Testis (tissue), 3 donors: ENCODE measurements around the gene TRPC4AP. TPM values are rescaled to one million over a fixed set of nuclear protein-coding genes. Genes with fewer than 3 reads are reported as not detected.

Experiments
- DNase-seq: peaks from one replicate; pipeline ENCODE4 v3.0.0-alpha.2; 2019
- H3K27ac ChIP-seq, 2 donors: fragments of 200-600 bp; sonication (generic); one replicate each; pipeline ENCODE4 v1.5.1; 2019
- H3K27me3 ChIP-seq: fragments of 200-600 bp; sonication (generic); one replicate; pipeline ENCODE4 v1.5.1; 2019
- H3K36me3 ChIP-seq: fragments of 200-600 bp; sonication (generic); one replicate; pipeline ENCODE4 v1.5.1; 2017; ENCODE audit warnings: low read depth; ENCODE audit errors: missing control alignments
- H3K4me1 ChIP-seq: fragments of 200-600 bp; sonication (generic); one replicate; pipeline ENCODE4 v1.5.1; 2019
- H3K4me3 ChIP-seq, 2 donors: fragments of 200-600 bp; sonication (generic); one replicate each; pipeline ENCODE4 v1.5.1; 2017 to 2019
- H3K9me3 ChIP-seq: fragments of 200-600 bp; sonication (generic); one replicate; pipeline ENCODE4 v1.5.1; 2017
- CTCF ChIP-seq, 3 experiments: fragments of 450-650 bp in 2 of 3; fragments of 200-600 bp in 1 of 3; sonication (generic) in 1 of 3; IDR thresholded peaks; one replicate each; pipeline ENCODE4 v1.5.1; 2016 to 2019; ENCODE audit warnings: antibody characterized with exemption in 3 of 3, mild to moderate bottlenecking in 2 of 3, moderate library complexity in 1 of 3
- POLR2A ChIP-seq: fragments of 450-650 bp; IDR thresholded peaks from one replicate; pipeline ENCODE4 v1.6.1; 2017; ENCODE audit warnings: antibody characterized with exemption, mild to moderate bottlenecking, moderate library complexity
- WGBS, 2 donors: methylation state at CpG; one replicate each; pipeline ENCODE4 v1.1.5; 2018; 5-methylcytosine and 5-hydroxymethylcytosine counted together
- intact Hi-C: fragments of 100-400 bp; cut with DNase I; formaldehyde crosslinking; loops from one replicate; pipeline ENCODE4 v1.15.1; 2023; ENCODE audit warnings: low total_unique reads
- polyA plus RNA-seq: library from polyadenylated mRNA; stranded (reverse); fragments of 350-450 nt; fragmentation: Illumina TruSeq; extraction: RNeasy Lipid Tissue Mini Kit (QIAGEN cat#74804); gene quantifications from one replicate; pipeline ENCODE4 v1.2.3, GENCODE V29; 2014; ENCODE audit warnings: low read depth, low replicate concordance; ENCODE audit not compliant: insufficient read depth
- total RNA-seq, 2 donors: library from RNA; depleted of rRNA; stranded (reverse); fragments of >200 nt; gene quantifications; one replicate each; pipeline ENCODE4 v1.2.3, GENCODE V29; 2016

Gene TRPC4AP
- total and polyA plus RNA-seq, 3 donors from 2014 or later, result 68.8 to 78.4 (median 76.6) TPM

GRCh38 chr20:35004749-35005462, 87.7 kb downstream of the TRPC4AP start:
- no peak for DNase-seq
- TF ChIP-seq POLR2A (no peak), CTCF (IDR thresholded peaks at IDR 0.05) (no peak)
- no peak overlapping the region for H3K27ac ChIP-seq
- WGBS, 2 donors, result 92 to 94% methylated on average over 18 to 20 of the region's 20 CpGs
- H3K4me1 ChIP-seq, result no peaks in the 10 kb centered on the region
- no peaks in the 10 kb centered on the region for H3K9me3 ChIP-seq
- no peaks in the 10 kb centered on the region for H3K27me3 ChIP-seq
- H3K4me3 ChIP-seq, result no peak overlapping the region
- H3K36me3 ChIP-seq, result peaks cover 4% of the 10 kb centered on the region
- intact Hi-C loops, result no loop called here

- DNase-seq, result no peak
- no peak overlapping the region for H3K27ac ChIP-seq
- no peaks in the 10 kb centered on the region for H3K27me3 ChIP-seq
- TF ChIP-seq CTCF (IDR thresholded peaks at IDR 0.05) (no peak), POLR2A (no peak)
- no peak overlapping the region for H3K4me3 ChIP-seq
- peaks cover 4% of the 10 kb centered on the region for H3K36me3 ChIP-seq
- no peaks in the 10 kb centered on the region for H3K9me3 ChIP-seq
- H3K4me1 ChIP-seq, result no peaks in the 10 kb centered on the region
- intact Hi-C loops, result no loop called here
- 80 to 86% methylated on average over 17 of the region's 18 CpGs for WGBS, 2 donors
These were observed 88.4 kb downstream of the TRPC4AP start for GRCh38 chr20:35004051-35004725.

GRCh38 chr20:35003211-35004031, 89.2 kb downstream of the TRPC4AP start:
- WGBS, 2 donors, result 86 to 98% methylated on average over 8 to 25 of the region's 25 CpGs
- intact Hi-C loops, result no loop called here
- H3K4me3 ChIP-seq, result no peak overlapping the region
- TF ChIP-seq CTCF (IDR thresholded peaks at IDR 0.05) (no peak), POLR2A (no peak)
- H3K27me3 ChIP-seq, result no peaks in the 10 kb centered on the region
- H3K4me1 ChIP-seq, result no peaks in the 10 kb centered on the region
- H3K27ac ChIP-seq, result peak overlapping the region in 1 of 2 donors; percentile 8
- no peak for DNase-seq
- H3K36me3 ChIP-seq, result peaks cover 4% of the 10 kb centered on the region
- H3K9me3 ChIP-seq, result no peaks in the 10 kb centered on the region

GRCh38 chr20:35002426-35003210, 90.0 kb downstream of the TRPC4AP start:
- TF ChIP-seq POLR2A, result no peak
- TF ChIP-seq CTCF (IDR thresholded peaks at IDR 0.05), result no peak
- Histone ChIP-seq H3K9me3 (no peaks in the 10 kb centered on the region), H3K36me3 (peaks cover 4% of the 10 kb centered on the region), H3K27me3 (no peaks in the 10 kb centered on the region), H3K27ac (no peak overlapping the region), H3K4me3 (no peak overlapping the region), H3K4me1 (no peaks in the 10 kb centered on the region)
- DNase-seq, result peak; percentile 49
- intact Hi-C loops, result no loop called here
- 72 to 78% methylated on average over 8 to 10 of the region's 10 CpGs for WGBS, 2 donors
